Progenitor cell of endocrine pancreas (in vitro differentiated cells): ENCODE measurements around the gene C1QL2. TPM values are rescaled to one million over a fixed set of nuclear protein-coding genes. Genes with fewer than 3 reads are reported as not detected.

Experiments
- DNase-seq: peaks from one replicate; pipeline ENCODE4 v3.0.0; 2021; ENCODE audit warnings: low spot score; ENCODE audit not compliant: unreplicated experiment
- H3K27ac Mint-ChIP-seq: 2 replicates; pipeline ENCODE4 v1.8.0; 2021; ENCODE audit warnings: mild to moderate bottlenecking, moderate library complexity, mixed read lengths
- H3K27me3 Mint-ChIP-seq: 2 replicates; pipeline ENCODE4 v1.8.0; 2021; ENCODE audit warnings: mixed read lengths
- H3K36me3 Mint-ChIP-seq: 2 replicates; pipeline ENCODE4 v1.8.0; 2022; ENCODE audit warnings: mixed read lengths; ENCODE audit not compliant: insufficient read depth
- H3K4me1 Mint-ChIP-seq: 2 replicates; pipeline ENCODE4 v1.8.0; 2021; ENCODE audit warnings: low read depth, mixed read lengths
- H3K4me3 Mint-ChIP-seq: 2 replicates; pipeline ENCODE4 v1.8.0; 2021; ENCODE audit warnings: low read depth, mild to moderate bottlenecking, moderate library complexity, mixed read lengths
- H3K9me3 Mint-ChIP-seq: 2 replicates; pipeline ENCODE4 v1.8.0; 2021; ENCODE audit warnings: low read depth, mixed read lengths
- CTCF ChIP-seq: fragments of 200-600 bp; sonication (generic); IDR thresholded peaks from one replicate; pipeline ENCODE4 v1.5.0; 2021; ENCODE audit warnings: antibody characterized with exemption, mild to moderate bottlenecking; ENCODE audit not compliant: unreplicated experiment
- total RNA-seq: library from RNA; stranded (reverse); gene quantifications from 2 replicates; pipeline ENCODE4 v1.2.1, GENCODE V29; 2021

C1QL2 gene
- total RNA-seq, 1 donor from 2014 or later = 0.14 TPM

- peaks cover 55% of the 10 kb centered on the region for H3K27me3 Mint-ChIP-seq
- no peak for DNase-seq
- no peaks in the 10 kb centered on the region for H3K36me3 Mint-ChIP-seq
- no peak overlapping the region for H3K27ac Mint-ChIP-seq
- H3K4me3 Mint-ChIP-seq = no peak overlapping the region
- TF ChIP-seq CTCF = no peak
- no peaks in the 10 kb centered on the region for H3K9me3 Mint-ChIP-seq
- H3K4me1 Mint-ChIP-seq = peaks cover 2% of the 10 kb centered on the region
Measured at GRCh38 chr2:119142824-119143223, 15.7 kb downstream of the C1QL2 start.

- Mint-ChIP-seq H3K27ac (no peak overlapping the region), H3K27me3 (peaks cover 53% of the 10 kb centered on the region), H3K4me3 (no peak overlapping the region), H3K4me1 (peaks cover 2% of the 10 kb centered on the region), H3K36me3 (no peaks in the 10 kb centered on the region), H3K9me3 (no peaks in the 10 kb centered on the region)
- no peak for TF ChIP-seq CTCF
- DNase-seq = no peak
Measured at GRCh38 chr2:119137502-119137901, 21.0 kb downstream of the C1QL2 start.

GRCh38 chr2:119136872-119137271 is 21.7 kb downstream of the C1QL2 start:
- Mint-ChIP-seq H3K36me3 (no peaks in the 10 kb centered on the region), H3K4me1 (peaks cover 6% of the 10 kb centered on the region), H3K4me3 (no peak overlapping the region), H3K27me3 (peaks cover 48% of the 10 kb centered on the region), H3K9me3 (no peaks in the 10 kb centered on the region), H3K27ac (no peak overlapping the region)
- no peak for TF ChIP-seq CTCF
- DNase-seq = no peak

- Mint-ChIP-seq H3K4me1 (peaks cover 8% of the 10 kb centered on the region), H3K27ac (no peak overlapping the region), H3K27me3 (peaks cover 44% of the 10 kb centered on the region), H3K9me3 (no peaks in the 10 kb centered on the region), H3K36me3 (no peaks in the 10 kb centered on the region), H3K4me3 (no peak overlapping the region)
- no peak for TF ChIP-seq CTCF
- no peak for DNase-seq
Measured at GRCh38 chr2:119136093-119136492, 22.5 kb downstream of the C1QL2 start.

GRCh38 chr2:119134775-119135174 is 23.8 kb downstream of the C1QL2 start:
- Mint-ChIP-seq H3K36me3 (no peaks in the 10 kb centered on the region), H3K4me1 (peaks cover 19% of the 10 kb centered on the region), H3K27ac (no peak overlapping the region), H3K9me3 (no peaks in the 10 kb centered on the region), H3K4me3 (no peak overlapping the region), H3K27me3 (peaks cover 39% of the 10 kb centered on the region)
- DNase-seq = no peak
- TF ChIP-seq CTCF = no peak
